ENCODE results near the gene ZNF512B.

Gene ZNF512B

DNA sequence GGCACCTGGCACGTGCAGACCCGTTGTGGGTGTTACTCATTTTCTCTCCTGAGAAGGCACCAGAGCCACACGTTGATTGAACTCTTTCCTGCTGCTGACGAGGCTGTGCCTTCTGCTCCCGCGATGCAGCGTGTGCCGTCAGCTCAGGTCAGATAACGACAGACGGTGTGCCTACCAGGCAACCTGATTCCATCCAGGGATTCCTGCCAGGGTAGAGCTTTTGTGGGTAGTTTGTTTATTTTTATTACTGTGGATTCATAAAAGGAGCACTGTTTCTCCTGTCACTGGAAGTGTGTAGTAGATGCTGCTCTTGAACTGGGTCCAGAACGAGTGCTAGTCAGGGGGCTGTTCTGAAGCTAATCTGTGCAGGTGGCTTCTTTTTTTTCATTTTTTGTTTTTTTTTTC is 31.9 kb upstream of the ZNF512B start:
- Histone ChIP-seq H3K4me3 (replicated peaks; ENCODE audit: low read depth, low read length) (no peak overlapping the region), H3K36me3 (ENCODE audit: control insufficient read depth, insufficient read depth, low read length) (peaks cover 44% of the 10 kb centered on the region), H3K27me3 (replicated peaks; ENCODE audit: control insufficient read depth, insufficient read depth, low read length) (no peaks in the 10 kb centered on the region)
- no peak for DNase-seq (ENCODE audit: extremely low read depth, insufficient read length)
- TF ChIP-seq, protein P1, sequence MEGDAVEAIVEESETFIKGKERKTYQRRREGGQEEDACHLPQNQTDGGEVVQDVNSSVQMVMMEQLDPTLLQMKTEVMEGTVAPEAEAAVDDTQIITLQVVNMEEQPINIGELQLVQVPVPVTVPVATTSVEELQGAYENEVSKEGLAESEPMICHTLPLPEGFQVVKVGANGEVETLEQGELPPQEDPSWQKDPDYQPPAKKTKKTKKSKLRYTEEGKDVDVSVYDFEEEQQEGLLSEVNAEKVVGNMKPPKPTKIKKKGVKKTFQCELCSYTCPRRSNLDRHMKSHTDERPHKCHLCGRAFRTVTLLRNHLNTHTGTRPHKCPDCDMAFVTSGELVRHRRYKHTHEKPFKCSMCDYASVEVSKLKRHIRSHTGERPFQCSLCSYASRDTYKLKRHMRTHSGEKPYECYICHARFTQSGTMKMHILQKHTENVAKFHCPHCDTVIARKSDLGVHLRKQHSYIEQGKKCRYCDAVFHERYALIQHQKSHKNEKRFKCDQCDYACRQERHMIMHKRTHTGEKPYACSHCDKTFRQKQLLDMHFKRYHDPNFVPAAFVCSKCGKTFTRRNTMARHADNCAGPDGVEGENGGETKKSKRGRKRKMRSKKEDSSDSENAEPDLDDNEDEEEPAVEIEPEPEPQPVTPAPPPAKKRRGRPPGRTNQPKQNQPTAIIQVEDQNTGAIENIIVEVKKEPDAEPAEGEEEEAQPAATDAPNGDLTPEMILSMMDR (IDR thresholded peaks at IDR 0.05; ENCODE audit: insufficient read depth, low read length, poor library complexity, severe bottlenecking) = no peak

DNA sequence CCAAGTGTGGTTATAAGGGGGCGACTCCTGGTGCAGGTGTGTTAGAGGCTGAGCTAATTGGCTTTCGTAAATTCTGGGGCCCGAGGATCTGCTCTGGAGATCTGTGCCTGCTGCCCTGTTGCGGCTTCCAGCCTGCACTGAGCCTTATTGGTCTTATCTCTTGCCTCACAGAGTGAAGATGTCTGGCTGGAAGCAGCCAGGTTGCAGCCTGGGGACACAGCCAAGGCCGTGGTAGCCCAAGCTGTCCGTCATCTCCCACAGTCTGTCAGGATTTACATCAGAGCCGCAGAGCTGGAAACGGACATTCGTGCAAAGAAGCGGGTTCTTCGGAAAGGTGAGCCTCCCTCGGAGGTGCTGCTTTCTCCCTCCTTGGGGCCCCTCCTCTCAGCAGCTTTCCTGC is 31.2 kb upstream of the ZNF512B start:
- no peaks in the 10 kb centered on the region for H3K27me3 ChIP-seq (replicated peaks; ENCODE audit: control insufficient read depth, insufficient read depth, low read length)
- TF ChIP-seq, protein P1 (IDR thresholded peaks at IDR 0.05; ENCODE audit: insufficient read depth, low read length, poor library complexity, severe bottlenecking) = no peak
- peaks cover 46% of the 10 kb centered on the region for H3K36me3 ChIP-seq (ENCODE audit: control insufficient read depth, insufficient read depth, low read length)
- no peak for DNase-seq (ENCODE audit: extremely low read depth, insufficient read length)
- no peak overlapping the region for H3K4me3 ChIP-seq (replicated peaks; ENCODE audit: low read depth, low read length)

DNA sequence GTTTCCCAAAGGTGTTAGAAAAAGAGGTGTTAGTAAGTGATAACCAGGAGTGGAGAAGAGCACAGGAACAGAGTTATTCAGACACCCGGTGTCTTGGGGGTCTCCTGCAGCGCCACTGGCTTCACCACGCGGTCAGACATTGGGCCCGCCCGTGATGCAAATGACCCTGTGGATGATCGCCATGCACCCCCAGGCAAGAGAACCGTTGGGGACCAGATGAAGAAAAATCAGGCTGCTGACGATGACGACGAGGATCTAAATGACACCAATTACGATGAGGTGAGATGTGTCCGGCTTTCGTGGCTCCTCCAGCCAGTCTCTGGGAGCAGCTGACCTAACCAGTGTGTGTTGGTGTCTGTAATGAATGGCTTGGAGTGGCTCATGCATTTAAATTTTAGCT is 13.2 kb upstream of the ZNF512B start:
- Histone ChIP-seq H3K27me3 (replicated peaks; ENCODE audit: control insufficient read depth, insufficient read depth, low read length) (no peaks in the 10 kb centered on the region), H3K36me3 (ENCODE audit: control insufficient read depth, insufficient read depth, low read length) (peaks cover 5% of the 10 kb centered on the region), H3K4me3 (replicated peaks; ENCODE audit: low read depth, low read length) (no peak overlapping the region)
- DNase-seq (ENCODE audit: extremely low read depth, insufficient read length) = no peak
- TF ChIP-seq, protein P1 (IDR thresholded peaks at IDR 0.05; ENCODE audit: insufficient read depth, low read length, poor library complexity, severe bottlenecking) = no peak

DNA sequence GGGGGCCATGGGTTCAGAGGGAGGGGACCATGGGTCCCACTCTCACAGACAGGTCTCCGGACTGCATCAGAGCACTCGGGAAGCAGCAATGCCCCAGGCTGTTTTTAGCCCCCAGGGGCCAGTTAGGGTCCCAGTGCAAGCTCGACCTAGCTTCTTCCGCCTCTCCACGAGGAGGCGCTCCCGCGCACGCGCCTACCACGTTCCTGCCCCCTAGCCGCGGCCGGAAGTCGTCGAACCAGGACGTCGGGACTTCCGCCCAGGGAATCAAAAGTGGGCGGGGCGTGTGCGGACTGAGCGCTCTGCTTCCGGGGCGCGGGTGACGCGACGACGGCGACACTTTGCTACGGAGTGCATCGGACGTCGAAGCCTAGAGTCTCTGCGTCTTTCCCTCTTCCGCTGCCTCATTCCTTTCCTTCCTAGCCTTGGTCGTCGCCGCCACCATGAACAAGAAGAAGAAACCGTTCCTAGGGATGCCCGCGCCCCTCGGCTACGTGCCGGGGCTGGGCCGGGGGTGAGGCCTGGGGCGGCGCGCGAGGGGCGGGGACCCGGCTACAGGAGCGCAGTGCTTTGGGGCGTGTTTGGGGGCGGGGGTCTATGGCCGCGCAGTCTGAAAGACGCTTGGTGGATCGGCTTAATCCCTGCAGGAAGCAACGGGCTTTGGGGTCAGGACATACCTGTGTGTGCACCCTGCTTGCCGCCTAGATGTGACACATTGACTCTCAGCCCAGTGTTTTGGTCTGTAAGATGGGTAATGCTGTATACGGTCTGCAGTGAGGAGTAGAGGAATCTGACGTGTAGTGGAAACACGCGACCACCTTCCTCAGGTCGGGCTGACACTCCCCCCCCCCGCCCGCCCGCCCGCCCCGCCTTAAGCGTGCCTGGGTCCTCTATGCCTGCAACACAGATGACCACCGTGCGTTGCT is 11.3 kb upstream of the ZNF512B start, which contains the start of gene PRPF6:
Gene PRPF6 (plus strand): TSS at position 327 of the 923 bp plus-strand sequence. CDS start 114 bp downstream, at position 441.
- peak within 1 kb of the TSS; percentile 83 for H3K4me3 ChIP-seq (replicated peaks; ENCODE audit: low read depth, low read length)
- H3K27me3 ChIP-seq (replicated peaks; ENCODE audit: control insufficient read depth, insufficient read depth, low read length) = no peaks in the 10 kb centered on the region
- TF ChIP-seq, protein P1 (IDR thresholded peaks at IDR 0.05; ENCODE audit: insufficient read depth, low read length, poor library complexity, severe bottlenecking) = peak; percentile 98
- peaks cover 9% of the 10 kb centered on the region for H3K36me3 ChIP-seq (ENCODE audit: control insufficient read depth, insufficient read depth, low read length)
- DNase-seq (ENCODE audit: extremely low read depth, insufficient read length) = peak; percentile 95

DNA sequence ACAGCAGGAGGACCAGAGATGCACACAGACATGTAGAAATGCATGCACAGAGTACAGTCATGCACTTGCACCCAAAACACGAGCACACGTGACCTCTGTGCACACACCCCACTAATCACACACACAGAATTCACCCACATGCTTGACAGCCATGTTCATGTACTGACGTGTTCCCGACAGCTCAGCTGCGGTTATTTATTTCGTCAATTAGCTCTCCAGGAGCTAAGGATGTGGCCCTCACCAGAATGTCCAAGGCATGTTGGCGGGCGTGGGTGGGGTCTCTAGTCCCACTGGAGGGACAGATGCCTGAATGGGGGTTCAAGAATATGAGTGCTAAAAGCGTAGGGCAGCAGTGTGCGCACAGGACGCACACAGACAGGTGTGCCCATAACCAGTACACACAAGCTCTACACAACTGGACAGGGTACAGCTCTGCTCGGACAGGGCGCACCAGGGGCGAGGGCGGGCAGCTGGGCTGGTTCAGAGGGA is 10.6 kb upstream of the ZNF512B start:
- DNase-seq (ENCODE audit: extremely low read depth, insufficient read length) = no peak
- TF ChIP-seq, protein P1 (IDR thresholded peaks at IDR 0.05; ENCODE audit: insufficient read depth, low read length, poor library complexity, severe bottlenecking) = no peak
- Histone ChIP-seq H3K4me3 (replicated peaks; ENCODE audit: low read depth, low read length) (peak overlapping the region; percentile 83), H3K27me3 (replicated peaks; ENCODE audit: control insufficient read depth, insufficient read depth, low read length) (no peaks in the 10 kb centered on the region), H3K36me3 (ENCODE audit: control insufficient read depth, insufficient read depth, low read length) (peaks cover 12% of the 10 kb centered on the region)
